MCF 10A (cell line): Measurements from ENCODE around the gene POLH. TPM values are rescaled to one million over a fixed set of nuclear protein-coding genes. Genes with fewer than 3 reads are reported as not detected.
A peak's percentile ranks its signal among the peaks of the same experiment; 100 is the strongest.
"Not testable (repeated sequence)": the region's sequence is repeated elsewhere in the genome, so short reads cannot be mapped to it uniquely, and the experiment has no call there.

Experiments
- BruUV-seq: library from RNA; stranded (reverse); fragments of 400-500 nt; replicated peaks from 2 replicates; lab custom pipeline; 2021; lab: Mats Ljungman, UMichigan
- CTCF ChIA-PET: fragments of 300-600 bp; sonication (Branson Sonifier 250); formaldehyde crosslinking; extraction: SDS; loops from one replicate; lab custom pipeline; 2021; ENCODE audit warnings: antibody characterized with exemption, inconsistent platforms; lab: Yijun Ruan, JAX
- POLR2A ChIA-PET: fragments of 300-600, 350-650 bp; sonication (Branson Sonifier 250); formaldehyde crosslinking; extraction: SDS; loops from one replicate; lab custom pipeline; 2020; ENCODE audit warnings: antibody characterized with exemption, inconsistent platforms; lab: Yijun Ruan, JAX
- DNase-seq: peaks from one replicate; pipeline ENCODE4 v3.0.0-alpha.2; 2018; ENCODE audit not compliant: unreplicated experiment
- H3K27ac Mint-ChIP-seq: one replicate; pipeline ENCODE4 v1.8.0; 2022; ENCODE audit warnings: mild to moderate bottlenecking, low read depth, mixed read lengths; ENCODE audit not compliant: unreplicated experiment
- H3K27me3 Mint-ChIP-seq: one replicate; pipeline ENCODE4 v1.8.0; 2022; ENCODE audit warnings: mixed read lengths; ENCODE audit not compliant: insufficient read depth, unreplicated experiment
- H3K36me3 Mint-ChIP-seq: one replicate; pipeline ENCODE4 v1.8.0; 2022; ENCODE audit warnings: mild to moderate bottlenecking, moderate library complexity, mixed read lengths; ENCODE audit not compliant: insufficient read depth, unreplicated experiment
- H3K4me1 Mint-ChIP-seq: one replicate; pipeline ENCODE4 v1.8.0; 2022; ENCODE audit warnings: mixed read lengths; ENCODE audit not compliant: insufficient read depth, unreplicated experiment
- H3K4me3 Mint-ChIP-seq: one replicate; pipeline ENCODE4 v1.8.0; 2022; ENCODE audit warnings: mild to moderate bottlenecking, moderate library complexity, mixed read lengths; ENCODE audit not compliant: unreplicated experiment
- H3K9me3 Mint-ChIP-seq: one replicate; pipeline ENCODE4 v1.8.0; 2022; ENCODE audit warnings: mixed read lengths; ENCODE audit not compliant: unreplicated experiment
- intact Hi-C: fragments of 100-400 bp; cut with micrococcal nuclease; formaldehyde crosslinking; loops from 2 replicates; pipeline ENCODE4 v1.14.1; 2022
- total RNA-seq: library from RNA; stranded (reverse); gene quantifications from 2 replicates; pipeline ENCODE4 v1.2.3, GENCODE V29; 2022
- TF ChIP-seq, protein P1 (sequence below): fragments of 200-600 bp; IDR thresholded peaks from one replicate; pipeline ENCODE4 v1.8.0; 2022; ENCODE audit warnings: antibody characterized with exemption, mild to moderate bottlenecking; ENCODE audit not compliant: unreplicated experiment

Gene POLH
- total RNA-seq, 1 experiment from 2014 or later = 36.7 TPM

DNA sequence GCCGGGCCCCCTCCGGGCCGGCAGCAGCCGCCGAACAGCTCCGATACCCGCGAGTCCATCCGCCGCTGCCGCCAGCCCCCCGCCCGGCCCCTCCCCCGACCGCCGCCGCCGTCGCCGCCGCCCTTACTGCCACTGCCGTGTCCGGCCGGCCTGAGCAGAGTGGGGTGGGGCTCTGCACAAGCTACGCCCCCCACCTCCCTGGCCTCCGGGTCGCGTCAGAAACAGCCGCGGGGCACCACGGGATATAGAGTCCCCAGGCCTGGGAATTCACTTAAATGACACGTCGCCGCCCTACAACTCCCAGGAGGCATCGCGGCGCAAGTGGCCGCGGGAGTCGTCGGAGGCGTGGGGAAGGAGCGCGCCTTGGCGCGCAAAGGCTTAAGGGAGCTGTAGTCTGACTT lies 53.1 kb downstream of the POLH start, which contains the start of gene GTPBP2:
GTPBP2 (minus strand) TSS at position 161 of the 401 bp plus-strand sequence; CDS start at position 59, 102 bp downstream.
- Mint-ChIP-seq H3K4me1 (peaks cover 39% of the 10 kb centered on the region), H3K36me3 (peaks cover 12% of the 10 kb centered on the region), H3K27ac (peak within 1 kb of the TSS; percentile 97), H3K4me3 (peak within 1 kb of the TSS; percentile 99), H3K9me3 (no peaks in the 10 kb centered on the region), H3K27me3 (no peaks in the 10 kb centered on the region)
- ChIA-PET CTCF (interaction anchor here (1.1 to 1.2 kb wide), 2 partner anchors 21 to 144 kb away, joined by 3 to 5 read pairs; no protein-coding TSS in a partner anchor), POLR2A (interaction anchor here (0.5 to 2.3 kb wide), 42 partner anchors 10 to 645 kb away, joined by 3 to 49 read pairs (median 4); partner anchors contain the start of genes HSP90AB1, KLC4, KLHDC3 and MRPL2)
- TF ChIP-seq, protein P1, sequence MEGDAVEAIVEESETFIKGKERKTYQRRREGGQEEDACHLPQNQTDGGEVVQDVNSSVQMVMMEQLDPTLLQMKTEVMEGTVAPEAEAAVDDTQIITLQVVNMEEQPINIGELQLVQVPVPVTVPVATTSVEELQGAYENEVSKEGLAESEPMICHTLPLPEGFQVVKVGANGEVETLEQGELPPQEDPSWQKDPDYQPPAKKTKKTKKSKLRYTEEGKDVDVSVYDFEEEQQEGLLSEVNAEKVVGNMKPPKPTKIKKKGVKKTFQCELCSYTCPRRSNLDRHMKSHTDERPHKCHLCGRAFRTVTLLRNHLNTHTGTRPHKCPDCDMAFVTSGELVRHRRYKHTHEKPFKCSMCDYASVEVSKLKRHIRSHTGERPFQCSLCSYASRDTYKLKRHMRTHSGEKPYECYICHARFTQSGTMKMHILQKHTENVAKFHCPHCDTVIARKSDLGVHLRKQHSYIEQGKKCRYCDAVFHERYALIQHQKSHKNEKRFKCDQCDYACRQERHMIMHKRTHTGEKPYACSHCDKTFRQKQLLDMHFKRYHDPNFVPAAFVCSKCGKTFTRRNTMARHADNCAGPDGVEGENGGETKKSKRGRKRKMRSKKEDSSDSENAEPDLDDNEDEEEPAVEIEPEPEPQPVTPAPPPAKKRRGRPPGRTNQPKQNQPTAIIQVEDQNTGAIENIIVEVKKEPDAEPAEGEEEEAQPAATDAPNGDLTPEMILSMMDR = no peak
- no TSS peak for BruUV-seq
- DNase-seq = peak; percentile 100
- intact Hi-C loops = loop anchor here (2.0 kb wide), 1 partner anchor 142 kb away; the partner anchor contains the start of gene VEGFA

DNA sequence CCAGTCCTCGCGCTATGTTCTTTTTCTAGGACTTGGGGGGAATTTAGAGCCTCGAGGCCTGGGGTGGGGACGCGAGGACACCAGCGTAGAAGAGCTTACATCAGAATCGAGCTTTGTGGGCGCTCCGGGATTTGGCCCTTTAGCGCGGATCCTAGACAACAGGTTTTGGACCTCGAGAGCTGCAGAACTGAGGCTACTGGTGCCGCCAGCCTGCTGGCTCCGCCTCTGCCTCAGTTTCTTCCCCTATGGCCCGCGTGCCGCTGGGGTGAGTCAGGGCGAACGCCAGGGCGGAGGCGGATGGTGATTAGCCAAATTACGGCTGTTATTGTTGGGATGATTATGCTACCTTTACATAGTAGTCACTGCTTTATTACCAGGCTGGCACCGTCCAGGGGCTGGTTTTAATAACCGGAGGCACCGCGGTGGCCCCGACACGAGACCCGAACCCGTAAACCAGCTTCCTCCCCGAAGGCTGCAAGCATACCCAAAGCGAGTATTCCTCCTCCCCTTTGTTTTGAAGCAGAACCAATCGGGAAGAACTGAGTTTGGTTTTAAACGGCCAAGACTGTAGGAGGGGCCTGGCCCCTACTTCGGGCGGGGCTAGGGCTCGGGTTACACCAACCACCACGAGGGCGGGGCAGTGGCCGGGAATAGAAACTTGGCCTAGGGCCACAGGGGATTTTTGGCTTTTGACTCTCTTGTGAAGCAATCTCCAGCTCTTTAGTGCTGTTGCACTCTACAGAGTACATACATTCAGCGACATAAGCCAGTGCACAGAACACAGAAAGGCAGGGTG lies 53.7 kb downstream of the POLH start:
- H3K9me3 Mint-ChIP-seq = no peaks in the 10 kb centered on the region
- DNase-seq = peak; percentile 99
- H3K27ac Mint-ChIP-seq = peak overlapping the region; percentile 97
- intact Hi-C loops = loop anchor here (2.0 to 5.0 kb wide), 2 partner anchors 38 to 141 kb away; partner anchors contain the start of gene VEGFA
- H3K27me3 Mint-ChIP-seq = no peaks in the 10 kb centered on the region
- POLR2A ChIA-PET = interaction anchor here (0.5 to 2.3 kb wide), 43 partner anchors 9 to 646 kb away, joined by 3 to 49 read pairs (median 4); partner anchors contain the start of genes HSP90AB1, KLC4, KLHDC3 and MRPL2
- CTCF ChIA-PET = interaction anchor here (0.7 to 1.2 kb wide), 3 partner anchors 22 to 143 kb away, joined by 3 to 5 read pairs (median 3); no protein-coding TSS in a partner anchor
- H3K4me1 Mint-ChIP-seq = peaks cover 34% of the 10 kb centered on the region
- H3K4me3 Mint-ChIP-seq = peak overlapping the region; percentile 99
- H3K36me3 Mint-ChIP-seq = peaks cover 11% of the 10 kb centered on the region
- TF ChIP-seq, protein P1 = no peak
- BruUV-seq = TSS peak; percentile 3

DNA sequence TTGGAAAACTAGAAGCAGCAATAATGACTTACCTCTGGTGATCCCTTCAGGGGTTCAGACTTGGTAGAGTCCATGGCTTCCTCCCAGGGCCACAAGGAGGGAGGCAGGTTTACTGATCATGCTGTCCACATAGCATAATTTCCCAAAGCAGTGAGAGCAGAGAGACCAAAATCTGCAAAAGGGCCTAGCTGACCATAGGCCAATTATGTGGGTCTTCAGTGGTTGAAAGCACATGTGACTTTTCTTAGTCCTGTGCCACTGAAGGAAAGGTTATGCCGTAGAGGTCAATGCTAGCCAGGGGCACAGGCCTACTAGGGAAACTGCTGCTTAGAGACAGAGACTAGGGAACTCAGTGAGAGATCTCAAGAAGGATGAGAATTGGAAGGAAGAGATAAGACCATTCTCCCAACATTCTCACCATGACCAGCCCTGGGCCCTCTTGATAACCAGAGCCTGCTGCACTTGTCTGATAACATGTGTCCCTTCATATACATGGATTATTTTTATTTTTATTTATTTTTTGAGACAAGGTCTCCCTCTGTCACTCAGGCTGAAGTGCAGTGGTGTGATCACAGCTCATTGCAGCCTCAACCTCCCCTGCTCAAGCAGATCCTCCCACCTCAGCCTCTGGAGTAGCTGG lies 55.1 kb downstream of the POLH start:
- Mint-ChIP-seq H3K27ac (peak overlapping the region; percentile 97), H3K4me3 (peak overlapping the region; percentile 99), H3K36me3 (peaks cover 19% of the 10 kb centered on the region), H3K27me3 (no peaks in the 10 kb centered on the region), H3K9me3 (no peaks in the 10 kb centered on the region), H3K4me1 (peaks cover 23% of the 10 kb centered on the region)
- ChIA-PET CTCF (interaction anchor here (0.6 kb wide), 2 partner anchors 216 to 635 kb away, joined by 3 read pairs; no protein-coding TSS in a partner anchor), POLR2A (interaction anchor here (0.6 to 2.3 kb wide), 7 partner anchors 10 to 144 kb away, joined by 3 to 49 read pairs (median 6); partner anchors contain the start of genes POLR1C and YIPF3)
- TF ChIP-seq, protein P1 = no peak
- DNase-seq = no peak
- intact Hi-C loops = loop anchor here (5.0 kb wide), 1 partner anchor 36 kb away; no protein-coding TSS in a partner anchor
- no TSS peak for BruUV-seq

DNA sequence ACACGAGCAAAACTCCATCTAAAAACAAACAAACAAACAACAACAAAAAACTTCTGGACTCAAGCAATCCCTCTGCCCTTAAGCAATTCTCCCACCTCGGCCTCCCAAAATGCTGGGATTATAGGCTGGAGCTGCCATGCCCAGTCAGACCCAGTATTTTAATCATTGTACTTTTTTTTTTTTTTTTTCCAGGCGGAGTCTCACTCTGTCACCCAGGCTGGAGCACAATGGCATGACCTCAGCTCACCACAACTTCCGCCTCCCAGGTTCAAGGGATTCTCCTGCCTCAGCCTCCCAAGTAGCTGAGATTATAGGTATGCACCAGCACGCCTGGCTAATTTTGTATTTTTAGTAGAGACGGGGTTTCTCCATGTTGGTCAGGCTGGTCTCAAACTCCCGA lies 57.0 kb downstream of the POLH start:
- H3K27me3 Mint-ChIP-seq, H3K27ac Mint-ChIP-seq, H3K4me1 Mint-ChIP-seq, BruUV-seq, POLR2A ChIA-PET, H3K4me3 Mint-ChIP-seq, H3K9me3 Mint-ChIP-seq, DNase-seq, CTCF ChIA-PET: not testable (repeated sequence)
- intact Hi-C loops = loop anchor here (5.0 kb wide), 1 partner anchor 34 kb away; no protein-coding TSS in a partner anchor
- H3K36me3 Mint-ChIP-seq = peaks cover 28% of the 10 kb centered on the region
